Right lobe of liver (tissue), 6 donors: ENCODE data around the gene LEKR1. TPM values are rescaled to one million over a fixed set of nuclear protein-coding genes. Genes with fewer than 3 reads are reported as not detected.

Source experiments
- ATAC-seq, 4 donors: fragments of 200-7000 bp; cut with Tn5 transposase; one replicate each; pipeline ENCODE4 v1.9.1; 2020; ENCODE audit warnings: mild to moderate bottlenecking in 4 of 4, moderate library complexity in 4 of 4
- DNase-seq, 3 donors: peaks; one replicate each; pipeline ENCODE4 v3.0.0-alpha.2; 2020
- H3K27ac ChIP-seq, 3 donors: fragments of 200-600 bp; one replicate each; pipeline ENCODE4 v1.8.0; 2022
- H3K27me3 ChIP-seq, 2 donors: fragments of 200-600 bp; one replicate each; pipeline ENCODE4 v1.8.0; 2022
- H3K36me3 ChIP-seq, 4 donors: fragments of 200-600 bp; sonication (generic) in 1 of 4; one replicate each; pipeline versions ENCODE4 v1.5.1 to v1.8.0; 2017 to 2022; ENCODE audit warnings: control low read depth in 1 of 4
- H3K4me1 ChIP-seq, 4 donors: fragments of 200-600 bp; sonication (generic) in 1 of 4; one replicate each; pipeline versions ENCODE4 v1.5.1 to v1.8.0; 2017 to 2022; ENCODE audit warnings: control low read depth in 1 of 4
- H3K4me3 ChIP-seq, 3 donors: fragments of 200-600 bp; one replicate each; pipeline ENCODE4 v1.8.0; 2022
- H3K9me3 ChIP-seq, 4 donors: fragments of 200-600 bp; sonication (generic) in 1 of 4; one replicate each; pipeline versions ENCODE4 v1.5.1 to v1.8.0; 2017 to 2022; ENCODE audit warnings: control low read depth in 1 of 4
- POLR2A ChIP-seq: fragments of 450-650 bp; IDR thresholded peaks from one replicate; pipeline ENCODE4 v1.6.1; 2017; ENCODE audit warnings: antibody characterized with exemption, mild to moderate bottlenecking
- WGBS: methylation state at CpG from one replicate; pipeline ENCODE4 v1.1.6; 2018; ENCODE audit warnings: low coverage, low lambda C conversion rate; ENCODE audit not compliant: insufficient coverage; ENCODE audit errors: missing lambda C conversion rate; 5-methylcytosine and 5-hydroxymethylcytosine counted together
- intact Hi-C, 2 donors: fragments of 100-400 bp; cut with DNase I; formaldehyde crosslinking; loops; one replicate each; pipeline versions ENCODE4 v1.11.2 to v1.14.1; 2022
- small RNA-seq, 2 experiments: library from RNA; depleted of rRNA; stranded (forward); fragments of <200 nt; gene quantifications; one replicate each; pipeline ENCODE3, GENCODE V24; 2016
- total RNA-seq, 6 experiments: library from RNA; depleted of rRNA in 2 of 6; stranded (reverse); fragments of >200 nt in 2 of 6; fragmentation: NEBNext Ultra II Directional in 3 of 6; extraction: Animal tissue kit (Norgen Biotek cat#: 25700) in 3 of 6; gene quantifications; one replicate each; pipeline versions ENCODE4 v1.1.0 to v1.2.4, GENCODE V29; 2016 to 2023
- TF ChIP-seq, protein P1 (sequence below), 4 donors: fragments of 200-600 bp in 3 of 4; fragments of 450-650 bp in 1 of 4; IDR thresholded peaks; one replicate each; pipeline versions ENCODE4 v1.5.1 to v1.8.0; 2016 to 2022; ENCODE audit warnings: antibody characterized with exemption in 4 of 4, mild to moderate bottlenecking in 2 of 4
- donor health status: DM: no; HTN: yes; CAD: no.
- donor health status: DM: no; HTN: no; CAD: no.
- donor health status: DM: no; HTN: no; CAD: no.
- donor health status: DM: no; HTN: yes; CAD: no.
- donor health status: DM: no; HTN: yes; CAD: no.

LEKR1 gene
- total RNA-seq, 6 experiments from 2014 or later: 0.49 to 1.4 (median 0.74) TPM; not detected in 2

DNA sequence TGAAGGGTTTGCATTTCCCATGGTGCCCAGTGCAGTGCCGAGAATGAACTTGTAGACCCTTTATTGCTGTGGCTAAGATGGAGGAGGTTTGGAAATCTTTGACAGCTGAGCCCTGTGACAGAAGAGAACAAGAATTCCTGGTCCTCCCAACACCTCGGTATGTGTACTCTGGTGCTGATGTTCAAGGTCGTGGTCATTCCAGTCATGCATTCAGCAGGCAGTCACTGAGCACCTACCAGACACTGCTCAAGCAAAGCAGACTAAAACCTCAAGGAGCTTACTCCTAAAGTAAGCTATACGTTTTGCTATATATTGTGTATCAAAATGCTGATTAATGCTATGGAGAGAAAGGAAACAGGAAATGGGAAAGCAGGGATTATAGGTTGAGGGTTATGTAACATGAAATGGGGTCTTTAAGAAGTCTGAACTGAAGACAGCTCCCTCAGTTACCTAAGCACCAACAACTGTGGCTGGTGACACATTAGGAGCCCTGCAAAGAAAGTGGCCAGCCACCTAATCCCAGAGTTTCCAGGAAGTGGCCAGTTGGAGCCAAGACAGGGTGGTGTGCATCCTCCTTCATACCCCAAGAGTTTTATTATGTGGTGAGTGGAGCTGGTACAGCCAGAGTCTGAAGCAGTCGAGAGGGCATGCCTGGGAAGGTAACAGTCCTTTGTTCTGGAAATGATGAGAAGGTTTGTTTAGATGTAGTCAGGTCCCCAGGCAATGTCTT, 268.8 kb downstream of the LEKR1 start:
- Histone ChIP-seq H3K4me3 (no peak overlapping the region), H3K9me3 (no peaks in the 10 kb centered on the region), H3K36me3 (no peaks in the 10 kb centered on the region), H3K27ac (no peak overlapping the region), H3K27me3 (no peaks in the 10 kb centered on the region), H3K4me1 (peaks cover 0 to 9% (median 2%) of the 10 kb centered on the region in 4 donors)
- 68% methylated on average over 4 of the region's 5 CpGs for WGBS
- ATAC-seq (peak in 2 of 4 donors; percentile 24 to 27), DNase-seq (no peak)
- intact Hi-C loops: no loop called here
- no peak for TF ChIP-seq POLR2A
- TF ChIP-seq, protein P1, sequence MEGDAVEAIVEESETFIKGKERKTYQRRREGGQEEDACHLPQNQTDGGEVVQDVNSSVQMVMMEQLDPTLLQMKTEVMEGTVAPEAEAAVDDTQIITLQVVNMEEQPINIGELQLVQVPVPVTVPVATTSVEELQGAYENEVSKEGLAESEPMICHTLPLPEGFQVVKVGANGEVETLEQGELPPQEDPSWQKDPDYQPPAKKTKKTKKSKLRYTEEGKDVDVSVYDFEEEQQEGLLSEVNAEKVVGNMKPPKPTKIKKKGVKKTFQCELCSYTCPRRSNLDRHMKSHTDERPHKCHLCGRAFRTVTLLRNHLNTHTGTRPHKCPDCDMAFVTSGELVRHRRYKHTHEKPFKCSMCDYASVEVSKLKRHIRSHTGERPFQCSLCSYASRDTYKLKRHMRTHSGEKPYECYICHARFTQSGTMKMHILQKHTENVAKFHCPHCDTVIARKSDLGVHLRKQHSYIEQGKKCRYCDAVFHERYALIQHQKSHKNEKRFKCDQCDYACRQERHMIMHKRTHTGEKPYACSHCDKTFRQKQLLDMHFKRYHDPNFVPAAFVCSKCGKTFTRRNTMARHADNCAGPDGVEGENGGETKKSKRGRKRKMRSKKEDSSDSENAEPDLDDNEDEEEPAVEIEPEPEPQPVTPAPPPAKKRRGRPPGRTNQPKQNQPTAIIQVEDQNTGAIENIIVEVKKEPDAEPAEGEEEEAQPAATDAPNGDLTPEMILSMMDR (IDR thresholded peaks at IDR 0.05): no peak

Small RNAs within 50 kb of the gene (small RNA-seq; reads per million reads assigned to genes)
- 0 reads per million in 2 experiments for gene KLF3P2

Other genes starting within 250 kb of the LEKR1 start
- gene TIPARP, start 151.8 kb upstream of the LEKR1 start, total RNA-seq: 10 to 100 TPM; 10.2 to 19.5 (median 16.4) TPM